OCI-LY7 (cell line): Measurements from ENCODE around the gene SLC2A6.

ENCODE experiments used
- CTCF ChIP-seq: fragments of 200-600 bp; sonication (generic); conservative IDR thresholded peaks from 2 replicates; pipeline ENCODE4 v1.5.1; 2014; ENCODE audit warnings: mild to moderate bottlenecking, antibody characterized with exemption, low read length, moderate library complexity, mixed read lengths
- EZH2phosphoT487 ChIP-seq: fragments of 200-600 bp; sonication (generic); IDR thresholded peaks from 2 replicates; pipeline ENCODE4 v1.6.1; 2018; ENCODE audit warnings: low read depth, borderline replicate concordance, mild to moderate bottlenecking, mixed run types, antibody characterized with exemption, low read length, moderate library complexity, mixed read lengths

- TF ChIP-seq CTCF, result 0 out of 2 replicates have a peak, but pooled peaks have one; percentile 21
- no peak for TF ChIP-seq EZH2phosphoT487
These were observed 8.4 kb downstream of the SLC2A6 start for GRCh38 chr9:133470427-133470924.
